H4 (cell line): ENCODE data around the gene PSTPIP2. TPM values are rescaled to one million over a fixed set of nuclear protein-coding genes. Genes with fewer than 3 reads are reported as not detected.
A peak's percentile ranks its signal among the peaks of the same experiment; 100 is the strongest.
"Not testable (repeated sequence)": the region's sequence is repeated elsewhere in the genome, so short reads cannot be mapped to it uniquely, and the experiment has no call there.

Experiments used
- DNase-seq: peaks from one replicate; pipeline ENCODE4 v3.0.0-alpha.2; 2015; ENCODE audit warnings: low spot score
- total RNA-seq: library from RNA; depleted of rRNA; stranded (reverse); fragments of >200 nt; shearing (Covaris generic); gene quantifications from 2 replicates; pipeline ENCODE4 v1.2.3, GENCODE V29; 2014

PSTPIP2 gene
- total RNA-seq, 1 experiment from 2014 or later: not detected

GRCh38 chr18:46037512-46038305 lies 34.4 kb downstream of the PSTPIP2 start:
- no peak for DNase-seq

- peak; percentile 20 for DNase-seq
These were observed 36.1 kb downstream of the PSTPIP2 start for GRCh38 chr18:46035696-46036680.

GRCh38 chr18:46034230-46034629 lies 37.8 kb downstream of the PSTPIP2 start:
- no peak for DNase-seq

GRCh38 chr18:46031741-46032140 lies 40.3 kb downstream of the PSTPIP2 start:
- no peak for DNase-seq

GRCh38 chr18:46028536-46028891 lies 43.5 kb downstream of the PSTPIP2 start:
- no peak for DNase-seq

- no peak for DNase-seq
These were observed 52.1 kb downstream of the PSTPIP2 start for GRCh38 chr18:46019936-46020335.

- no peak for DNase-seq
These were observed 58.4 kb downstream of the PSTPIP2 start for GRCh38 chr18:46013484-46014189.

- DNase-seq: no peak
These were observed 61.4 kb downstream of the PSTPIP2 start for GRCh38 chr18:46010676-46011075.

GRCh38 chr18:46010050-46010449 lies 62.0 kb downstream of the PSTPIP2 start:
- DNase-seq: no peak

- no peak for DNase-seq
These were observed 62.8 kb downstream of the PSTPIP2 start for GRCh38 chr18:46009125-46009840.

GRCh38 chr18:46008531-46008930 lies 63.5 kb downstream of the PSTPIP2 start:
- DNase-seq: no peak

GRCh38 chr18:46007165-46007564 lies 64.9 kb downstream of the PSTPIP2 start:
- DNase-seq: no peak

GRCh38 chr18:46002934-46003333 lies 69.1 kb downstream of the PSTPIP2 start:
- DNase-seq: no peak

GRCh38 chr18:46001892-46002291 lies 70.2 kb downstream of the PSTPIP2 start:
- no peak for DNase-seq

GRCh38 chr18:46001074-46001473 lies 71.0 kb downstream of the PSTPIP2 start:
- no peak for DNase-seq

GRCh38 chr18:45999536-45999935 lies 72.5 kb downstream of the PSTPIP2 start:
- no peak for DNase-seq

GRCh38 chr18:45998244-45998643 lies 73.8 kb downstream of the PSTPIP2 start:
- DNase-seq: no peak

- no peak for DNase-seq
These were observed 74.3 kb downstream of the PSTPIP2 start for GRCh38 chr18:45997700-45998151.

GRCh38 chr18:45995461-45995860 lies 76.6 kb downstream of the PSTPIP2 start:
- no peak for DNase-seq

GRCh38 chr18:45993438-45993837 lies 78.6 kb downstream of the PSTPIP2 start:
- DNase-seq: peak; percentile 43

GRCh38 chr18:45992527-45992926 lies 79.5 kb downstream of the PSTPIP2 start:
- DNase-seq: not testable (repeated sequence)
